Left ventricle myocardium inferior (tissue), 1 donor: Measurements from ENCODE around the gene GLOD4. TPM values are rescaled to one million over a fixed set of nuclear protein-coding genes. Genes with fewer than 3 reads are reported as not detected.

Source experiments
- DNase-seq: peaks from one replicate; pipeline ENCODE4 v3.0.0-alpha.2; 2020
- H3K27ac ChIP-seq: fragments of 200-600 bp; replicated peaks from 2 replicates; pipeline ENCODE4 v1.8.0; 2021
- H3K27me3 ChIP-seq: fragments of 200-600 bp; 2 replicates; pipeline ENCODE4 v1.8.0; 2021; ENCODE audit warnings: low read depth
- H3K36me3 ChIP-seq: fragments of 200-600 bp; 2 replicates; pipeline ENCODE4 v1.8.0; 2021
- H3K4me1 ChIP-seq: fragments of 200-600 bp; 2 replicates; pipeline ENCODE4 v1.8.0; 2021
- H3K4me3 ChIP-seq: fragments of 200-600 bp; 2 replicates; pipeline ENCODE4 v1.8.0; 2021; ENCODE audit warnings: mild to moderate bottlenecking, moderate library complexity
- H3K9me3 ChIP-seq: fragments of 200-600 bp; replicated peaks from 2 replicates; pipeline ENCODE4 v1.8.0; 2021
- CTCF ChIP-seq: fragments of 200-600 bp; IDR thresholded peaks from 2 replicates; pipeline ENCODE4 v1.8.0; 2021; ENCODE audit warnings: antibody characterized with exemption, mild to moderate bottlenecking, borderline replicate concordance
- intact Hi-C: fragments of 100-400 bp; cut with micrococcal nuclease; formaldehyde crosslinking; loops from one replicate; pipeline ENCODE4 v1.11.0; 2022
- total RNA-seq: library from RNA; stranded (reverse); fragmentation: NEBNext Ultra II Directional; extraction: Animal tissue kit (Norgen Biotek cat#: 25700); gene quantifications from one replicate; pipeline ENCODE4 v1.2.1, GENCODE V29; 2021
- donor health status: DM: no; HTN: yes; CAD: no; lungs with severe emphysema.

Gene GLOD4
- total RNA-seq, 1 donor from 2014 or later, result 26.5 TPM

GRCh38 chr17:799261-799660 is 17.2 kb upstream of the GLOD4 start:
- Histone ChIP-seq H3K27me3 (no peaks in the 10 kb centered on the region), H3K27ac (no peak overlapping the region), H3K36me3 (peaks cover 19% of the 10 kb centered on the region), H3K9me3 (no peaks in the 10 kb centered on the region), H3K4me1 (peaks cover 15% of the 10 kb centered on the region), H3K4me3 (no peak overlapping the region)
- TF ChIP-seq CTCF, result no peak
- intact Hi-C loops, result loop anchor here (5.0 to 10.0 kb wide), 2 partner anchors 76 to 178 kb away; partner anchors contain the start of gene NXN
- DNase-seq, result no peak

GRCh38 chr17:798246-798645 is 16.2 kb upstream of the GLOD4 start:
- no peaks in the 10 kb centered on the region for H3K27me3 ChIP-seq
- no peaks in the 10 kb centered on the region for H3K9me3 ChIP-seq
- H3K4me3 ChIP-seq, result no peak overlapping the region
- intact Hi-C loops, result loop anchor here (5.0 to 10.0 kb wide), 2 partner anchors 77 to 179 kb away; partner anchors contain the start of gene NXN
- DNase-seq, result no peak
- TF ChIP-seq CTCF, result no peak
- peaks cover 16% of the 10 kb centered on the region for H3K4me1 ChIP-seq
- H3K27ac ChIP-seq, result no peak overlapping the region
- H3K36me3 ChIP-seq, result peaks cover 17% of the 10 kb centered on the region

GRCh38 chr17:797236-797840 is 15.3 kb upstream of the GLOD4 start:
- H3K4me1 ChIP-seq, result peaks cover 16% of the 10 kb centered on the region
- DNase-seq, result no peak
- no peak overlapping the region for H3K27ac ChIP-seq
- H3K4me3 ChIP-seq, result no peak overlapping the region
- intact Hi-C loops, result loop anchor here (5.0 to 10.0 kb wide), 2 partner anchors 77 to 180 kb away; partner anchors contain the start of gene NXN
- H3K27me3 ChIP-seq, result no peaks in the 10 kb centered on the region
- no peak for TF ChIP-seq CTCF
- no peaks in the 10 kb centered on the region for H3K9me3 ChIP-seq
- peaks cover 15% of the 10 kb centered on the region for H3K36me3 ChIP-seq

- intact Hi-C loops, result loop anchor here (5.0 to 10.0 kb wide), 2 partner anchors 78 to 181 kb away; partner anchors contain the start of gene NXN
- H3K36me3 ChIP-seq, result peaks cover 22% of the 10 kb centered on the region
- no peak overlapping the region for H3K27ac ChIP-seq
- TF ChIP-seq CTCF, result no peak
- no peak for DNase-seq
- H3K4me3 ChIP-seq, result no peak overlapping the region
- peaks cover 16% of the 10 kb centered on the region for H3K4me1 ChIP-seq
- no peaks in the 10 kb centered on the region for H3K9me3 ChIP-seq
- H3K27me3 ChIP-seq, result no peaks in the 10 kb centered on the region
Observed at GRCh38 chr17:796609-797008, 14.5 kb upstream of the GLOD4 start.

GRCh38 chr17:795721-796120 is 13.6 kb upstream of the GLOD4 start:
- Histone ChIP-seq H3K9me3 (no peaks in the 10 kb centered on the region), H3K27ac (no peak overlapping the region), H3K27me3 (no peaks in the 10 kb centered on the region), H3K36me3 (peaks cover 22% of the 10 kb centered on the region), H3K4me3 (no peak overlapping the region), H3K4me1 (peaks cover 16% of the 10 kb centered on the region)
- TF ChIP-seq CTCF, result no peak
- intact Hi-C loops, result loop anchor here (5.0 to 10.0 kb wide), 2 partner anchors 79 to 182 kb away; partner anchors contain the start of gene NXN
- no peak for DNase-seq
